Measurements from ENCODE around the gene TOMM70.

The TOMM70 gene

GRCh38 chr3:100319951-100320350 is 80.9 kb downstream of the TOMM70 start:
- DNase-seq, result no peak

GRCh38 chr3:100317912-100318311 is 83.0 kb downstream of the TOMM70 start:
- no peak for DNase-seq

- DNase-seq, result peak; percentile 67
Observed at GRCh38 chr3:100316641-100317069, 84.2 kb downstream of the TOMM70 start.

Data from CD4-positive, alpha-beta T cell treated with Interleukin-12 subunit alpha and Interleukin-12 subunit beta, for 1 hour (primary cell).